Endothelial cell of umbilical vein (primary cell): ENCODE data around the gene DHDH.

ENCODE experiments used
- EZH2 ChIP-seq: IDR thresholded peaks from 2 replicates; pipeline ENCODE4 v1.6.1; 2012; ENCODE audit warnings: borderline replicate concordance, low read depth, mild to moderate bottlenecking, moderate library complexity, low read length, inconsistent platforms; ENCODE audit not compliant: severe bottlenecking
- GATA2 ChIP-seq: IDR thresholded peaks from 2 replicates; pipeline ENCODE4 v1.7.0; 2011; ENCODE audit warnings: low read depth, mild to moderate bottlenecking, moderate library complexity, mixed read lengths, low read length; ENCODE audit not compliant: insufficient read length, insufficient read depth
- JUN ChIP-seq: IDR thresholded peaks from 2 replicates; pipeline ENCODE4 v1.6.1; 2011; ENCODE audit warnings: borderline replicate concordance, low read depth; ENCODE audit not compliant: insufficient read length, insufficient read depth
- MYC ChIP-seq: IDR thresholded peaks from one replicate; pipeline ENCODE4 v1.6.1; 2011; ENCODE audit warnings: mild to moderate bottlenecking, low read depth, low read length
- POLR2A ChIP-seq: IDR thresholded peaks from 2 replicates; pipeline ENCODE4 v1.6.1; 2012; ENCODE audit warnings: low read depth, mild to moderate bottlenecking, control low read depth, low read length
- POLR2AphosphoS5 ChIP-seq: IDR thresholded peaks from 2 replicates; pipeline ENCODE4 v1.6.1; 2012; ENCODE audit warnings: low read depth, mild to moderate bottlenecking, control low read depth, low read length, moderate library complexity; ENCODE audit not compliant: insufficient read depth
- TF ChIP-seq, protein P1 (sequence below), 2 donors: IDR thresholded peaks; 1 replicate in 1 of 2; 2 replicates in 1 of 2; pipeline ENCODE4 v1.5.1; 2011; ENCODE audit warnings: low read length in 2 of 2, mild to moderate bottlenecking in 2 of 2, moderate library complexity in 2 of 2, control low read depth in 1 of 2, inconsistent platforms in 1 of 2, low read depth in 1 of 2; ENCODE audit not compliant: insufficient read depth in 1 of 2; ENCODE audit errors: extremely low read depth in 1 of 2

DNA sequence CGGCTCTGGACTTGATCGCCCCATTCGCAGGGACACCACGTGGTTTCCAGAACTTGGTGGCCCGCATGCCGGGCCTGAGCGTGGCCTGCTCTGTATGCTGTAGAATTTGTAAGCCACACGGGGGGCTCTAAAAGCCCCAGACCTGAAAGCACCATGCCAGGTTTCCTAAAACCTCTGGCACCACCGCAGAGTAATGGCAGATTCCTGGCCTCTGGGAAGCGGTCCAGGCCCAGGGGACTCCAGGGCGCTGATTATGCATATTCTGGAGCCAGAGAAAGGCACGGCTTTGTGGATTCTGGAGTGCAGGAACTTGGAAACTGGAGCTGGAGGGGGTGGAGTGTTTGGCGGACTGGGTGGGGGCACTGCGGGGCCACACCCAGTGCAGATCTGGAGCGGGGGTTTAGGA is 35.3 kb downstream of the DHDH start:
- TF ChIP-seq, protein P1, sequence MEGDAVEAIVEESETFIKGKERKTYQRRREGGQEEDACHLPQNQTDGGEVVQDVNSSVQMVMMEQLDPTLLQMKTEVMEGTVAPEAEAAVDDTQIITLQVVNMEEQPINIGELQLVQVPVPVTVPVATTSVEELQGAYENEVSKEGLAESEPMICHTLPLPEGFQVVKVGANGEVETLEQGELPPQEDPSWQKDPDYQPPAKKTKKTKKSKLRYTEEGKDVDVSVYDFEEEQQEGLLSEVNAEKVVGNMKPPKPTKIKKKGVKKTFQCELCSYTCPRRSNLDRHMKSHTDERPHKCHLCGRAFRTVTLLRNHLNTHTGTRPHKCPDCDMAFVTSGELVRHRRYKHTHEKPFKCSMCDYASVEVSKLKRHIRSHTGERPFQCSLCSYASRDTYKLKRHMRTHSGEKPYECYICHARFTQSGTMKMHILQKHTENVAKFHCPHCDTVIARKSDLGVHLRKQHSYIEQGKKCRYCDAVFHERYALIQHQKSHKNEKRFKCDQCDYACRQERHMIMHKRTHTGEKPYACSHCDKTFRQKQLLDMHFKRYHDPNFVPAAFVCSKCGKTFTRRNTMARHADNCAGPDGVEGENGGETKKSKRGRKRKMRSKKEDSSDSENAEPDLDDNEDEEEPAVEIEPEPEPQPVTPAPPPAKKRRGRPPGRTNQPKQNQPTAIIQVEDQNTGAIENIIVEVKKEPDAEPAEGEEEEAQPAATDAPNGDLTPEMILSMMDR (IDR thresholded peaks at IDR 0.05; ENCODE audit: extremely low read depth in 1 of 2, insufficient read depth in 1 of 2, low read depth in 1 of 2, low read length in 2 of 2), result no peak
- TF ChIP-seq POLR2AphosphoS5 (no peak), POLR2A (no peak), GATA2 (no peak), EZH2 (no peak), JUN (no peak), MYC (no peak)
